ENCODE data around the gene KRTDAP.

DNA sequence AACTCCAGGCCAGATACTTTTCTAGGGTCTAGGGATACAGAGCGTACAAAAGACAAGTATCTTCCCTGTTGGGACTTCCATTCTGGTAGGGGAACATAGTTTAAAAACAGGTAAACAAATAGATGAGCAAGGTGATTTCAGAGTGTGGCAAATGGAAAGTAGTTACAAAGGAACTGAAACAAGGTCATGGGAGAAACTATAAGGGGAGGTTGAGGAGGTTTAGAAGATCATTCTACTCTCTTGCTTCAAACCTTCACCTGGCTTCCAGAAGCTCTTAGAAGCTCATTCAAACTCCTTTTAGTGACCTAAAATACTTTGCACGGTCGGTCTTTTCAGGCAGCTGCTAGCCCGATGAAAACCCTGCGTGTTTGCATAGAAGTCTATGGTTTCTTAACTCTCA lies 33.1 kb downstream of the KRTDAP start:
- TF ChIP-seq GATA2 (IDR thresholded peaks at IDR 0.05; ENCODE audit: low read depth, low read length) (no peak), GATA3 (IDR thresholded peaks at IDR 0.05; ENCODE audit: low read depth, low read length) (no peak)
